HG02885 (cell line): Measurements from ENCODE around the gene MOB3B.
"Not testable (repeated sequence)": the region's sequence is repeated elsewhere in the genome, so short reads cannot be mapped to it uniquely, and the experiment has no call there.

Experiments
- ATAC-seq: cut with Tn5 transposase; IDR thresholded peaks from one replicate; pipeline ENCODE4 v1.9.1; 2021; ENCODE audit warnings: mild to moderate bottlenecking; ENCODE audit not compliant: unreplicated experiment, poor library complexity

The MOB3B gene

DNA sequence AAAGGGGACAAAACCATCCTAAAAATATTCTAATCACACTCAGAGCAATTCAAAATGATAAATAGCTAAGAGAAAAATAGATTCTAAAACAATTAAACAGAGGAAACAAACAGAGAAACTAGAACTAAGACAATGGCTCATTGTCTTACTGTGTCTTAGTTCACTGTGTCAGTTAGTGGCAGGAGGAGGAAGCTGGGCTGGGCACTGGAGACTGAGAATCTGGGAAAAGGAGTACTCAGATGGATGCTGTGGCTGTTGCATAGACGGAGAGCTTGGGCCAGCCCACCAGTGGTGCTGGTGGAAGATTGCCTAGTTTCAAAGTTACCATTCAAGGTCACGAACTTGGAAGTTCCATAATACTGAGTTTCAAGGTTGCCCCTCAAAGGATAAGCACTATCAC lies 100.2 kb downstream of the MOB3B start:
- ATAC-seq: no peak

DNA sequence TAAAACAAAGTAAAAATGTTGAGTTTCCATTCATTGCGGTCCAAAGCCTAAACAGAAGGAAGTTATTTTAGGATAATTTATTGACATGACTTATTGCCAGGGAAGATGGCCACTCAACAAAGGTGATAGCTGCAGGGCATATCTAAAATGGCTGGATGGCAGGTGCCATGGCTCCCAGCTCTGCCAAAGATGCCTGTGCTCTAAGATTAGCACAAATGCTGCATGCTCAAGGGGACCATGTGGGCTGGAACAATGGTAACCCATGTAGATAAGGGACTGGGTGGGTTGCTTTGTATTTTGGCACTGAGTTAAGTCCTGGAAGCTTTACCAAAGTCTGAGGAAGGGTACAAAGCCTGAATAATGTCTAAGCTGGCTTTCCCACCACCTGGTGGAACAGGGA lies 101.1 kb downstream of the MOB3B start:
- ATAC-seq: no peak

DNA sequence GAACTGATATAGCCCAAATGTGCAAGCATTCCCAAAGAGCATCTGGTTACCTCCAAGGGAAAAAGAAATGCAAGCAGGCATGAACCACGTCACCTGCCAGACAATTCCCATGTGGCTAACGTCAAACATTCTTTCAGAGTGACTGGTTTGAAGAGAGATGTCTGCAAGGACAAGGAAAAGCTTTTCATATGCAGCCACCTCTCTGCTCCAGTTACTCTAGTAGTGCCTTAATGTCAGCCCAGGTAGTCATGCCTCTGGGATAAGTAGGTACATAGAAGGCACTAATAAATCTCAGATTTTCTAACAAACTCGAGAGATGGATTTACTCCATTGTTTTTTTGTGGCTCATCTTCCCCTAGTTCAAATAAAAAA lies 102.4 kb downstream of the MOB3B start:
- ATAC-seq: no peak

DNA sequence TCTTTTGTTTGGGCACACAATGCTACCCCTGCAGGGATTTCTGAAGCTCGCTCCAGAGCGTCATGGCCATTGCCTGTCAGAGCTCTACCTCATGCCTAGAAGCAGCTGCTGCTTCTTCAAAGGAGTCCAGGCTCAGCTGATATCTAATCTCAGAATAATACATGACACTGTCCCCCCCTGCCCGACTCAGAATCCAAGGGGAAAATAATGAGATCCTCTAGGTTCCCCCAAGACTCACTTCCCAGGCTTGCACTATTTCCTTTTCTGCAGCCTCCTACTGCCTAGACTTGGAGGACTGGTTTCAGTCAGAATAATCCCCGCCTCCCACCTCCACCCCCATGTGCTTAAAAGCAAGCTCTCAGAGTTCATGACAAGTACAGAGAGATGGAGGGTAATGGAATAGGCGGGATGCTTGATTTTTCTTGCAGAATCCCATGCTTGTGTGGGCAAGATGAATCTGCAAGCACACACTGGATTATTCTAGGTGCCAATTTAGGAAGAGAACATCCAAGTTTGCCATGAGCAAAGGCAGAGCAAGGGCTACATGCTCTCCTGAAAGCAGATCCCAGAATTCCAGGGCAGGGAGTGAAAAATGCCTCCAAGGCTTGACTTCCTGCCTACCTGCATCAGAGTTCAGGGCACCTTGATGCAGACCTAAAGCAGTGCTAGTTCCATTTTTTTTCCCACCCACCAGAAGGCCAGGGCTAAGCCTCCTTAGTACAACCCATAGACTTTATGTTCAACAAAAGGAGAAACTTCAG lies 102.9 kb downstream of the MOB3B start:
- no peak for ATAC-seq

DNA sequence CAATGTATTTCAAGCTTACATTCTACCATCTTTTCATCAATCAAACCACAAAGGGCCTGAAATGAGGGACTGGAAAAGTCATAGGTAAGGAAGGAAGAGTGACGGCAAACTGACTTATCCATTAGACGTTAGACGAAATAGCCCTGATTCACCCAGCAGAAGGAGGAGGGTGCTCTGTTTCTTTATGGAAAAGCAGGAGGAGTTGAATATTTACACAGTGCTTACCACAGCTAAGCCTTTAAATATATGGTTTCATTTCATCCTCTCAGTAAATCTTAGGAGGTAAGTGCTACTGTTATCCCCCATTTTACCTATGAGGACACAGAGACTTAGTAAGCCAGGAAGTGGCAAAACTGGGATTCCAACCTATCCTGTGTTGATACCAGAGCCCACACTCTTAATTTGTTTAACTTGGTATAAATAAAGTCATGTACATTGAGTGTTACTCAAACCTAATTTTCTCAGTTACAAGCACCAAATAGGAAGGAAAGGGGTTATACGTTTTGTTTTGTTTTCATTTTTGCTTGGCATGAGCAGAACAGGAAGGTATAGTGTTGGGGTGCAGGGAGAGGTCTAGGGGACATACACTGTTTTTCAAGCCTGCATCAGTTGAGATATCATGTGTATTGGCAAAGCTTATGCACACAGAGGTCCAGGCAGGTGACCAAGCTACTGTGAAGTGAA lies 103.6 kb downstream of the MOB3B start:
- ATAC-seq: no peak

DNA sequence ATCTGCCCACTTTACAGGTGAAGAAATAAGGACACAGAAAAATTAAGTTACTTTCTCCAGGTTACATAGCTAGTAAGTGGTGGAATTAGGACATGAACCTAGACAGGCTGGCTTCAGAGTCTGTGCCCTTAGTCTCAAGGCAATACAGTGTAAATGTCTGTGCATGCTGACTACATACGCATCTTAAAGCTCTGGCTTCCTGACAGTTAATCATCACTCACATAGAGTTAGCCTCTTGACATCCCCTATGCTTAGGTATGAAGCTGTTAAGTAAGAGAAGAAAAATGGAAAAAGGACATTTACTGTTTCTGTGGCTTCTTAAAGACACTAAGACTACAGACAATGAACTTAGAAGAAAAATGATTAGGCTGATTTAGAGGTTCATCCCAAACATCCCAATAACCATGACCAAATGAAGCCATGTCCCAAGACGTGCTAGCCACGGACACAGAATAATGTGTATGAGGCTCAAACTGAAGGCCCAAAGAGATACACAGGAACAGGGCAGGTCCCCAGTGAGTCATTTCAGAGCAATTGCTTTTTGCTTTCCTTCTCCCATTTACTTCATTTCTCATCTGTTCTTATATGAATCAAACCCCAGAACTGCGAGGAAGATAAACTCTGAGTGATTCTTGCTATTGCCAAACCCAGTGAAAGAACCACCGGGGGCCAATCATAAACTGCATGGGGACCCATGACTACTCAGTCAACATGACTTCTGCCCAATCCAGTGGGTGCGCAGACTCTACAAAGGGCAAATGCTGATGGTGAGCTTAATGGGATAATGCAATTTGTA lies 105.5 kb downstream of the MOB3B start:
- ATAC-seq: no peak

DNA sequence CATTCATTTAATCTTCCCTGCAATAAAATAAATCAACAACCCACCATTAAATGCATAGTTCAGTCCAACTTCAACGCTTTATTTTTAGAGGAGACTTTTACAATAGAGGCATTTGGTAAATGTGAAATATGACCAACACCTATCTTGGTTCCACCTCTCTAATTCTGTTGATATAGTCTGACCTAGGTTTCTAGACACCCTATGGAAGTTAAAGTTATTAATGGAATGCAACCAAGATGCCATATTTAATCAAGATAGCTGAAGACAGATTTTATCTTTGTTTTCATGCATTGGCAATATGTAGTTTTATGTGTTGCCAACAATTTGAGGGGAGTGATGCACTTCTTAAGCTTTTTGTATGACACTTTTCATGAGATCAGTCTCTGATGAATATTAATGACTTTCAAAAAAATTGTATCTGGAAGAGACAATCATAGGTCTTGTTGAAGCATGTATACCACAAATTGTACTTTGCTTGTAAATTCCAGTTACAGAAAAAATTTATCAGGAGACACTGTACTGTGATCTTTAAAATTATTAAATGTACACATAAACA lies 107.3 kb downstream of the MOB3B start:
- ATAC-seq: no peak

DNA sequence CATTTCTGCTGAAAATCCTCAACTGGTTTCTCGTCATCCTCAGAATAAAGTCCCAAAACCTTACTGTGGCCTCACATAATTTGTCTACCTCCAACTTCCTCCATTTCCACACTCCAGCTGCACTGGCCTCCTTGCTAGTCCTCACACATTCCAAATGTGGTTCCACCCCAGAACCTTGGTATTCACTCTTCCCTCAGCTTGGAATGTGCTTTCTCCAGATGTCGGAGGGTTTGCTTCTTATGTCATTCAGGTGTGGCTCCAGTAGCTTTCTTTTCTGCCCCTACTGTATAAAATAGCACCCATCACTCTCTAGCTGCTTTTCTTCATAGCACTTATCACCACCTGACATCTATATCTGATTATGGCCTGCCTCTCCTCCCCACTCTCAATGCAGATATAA lies 108.0 kb downstream of the MOB3B start:
- ATAC-seq: no peak

DNA sequence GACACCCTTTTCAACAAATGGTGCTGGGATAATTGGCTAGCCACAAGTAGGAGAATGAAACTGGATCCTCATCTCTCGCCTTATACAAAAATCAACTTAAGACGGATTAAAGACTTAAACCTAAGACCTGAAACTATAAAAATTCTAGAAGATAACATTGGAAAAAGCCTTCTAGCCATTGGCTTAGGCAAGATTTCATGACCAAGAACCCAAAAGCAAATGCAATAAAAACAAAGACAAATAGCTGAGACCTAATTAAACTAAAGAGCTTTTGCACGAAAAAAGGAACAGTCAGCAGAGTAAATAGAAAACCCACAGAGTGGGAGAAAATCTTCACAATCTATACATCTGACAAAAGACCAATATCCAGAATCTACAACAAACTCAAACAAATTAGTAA lies 110.1 kb downstream of the MOB3B start:
- ATAC-seq: not testable (repeated sequence)

DNA sequence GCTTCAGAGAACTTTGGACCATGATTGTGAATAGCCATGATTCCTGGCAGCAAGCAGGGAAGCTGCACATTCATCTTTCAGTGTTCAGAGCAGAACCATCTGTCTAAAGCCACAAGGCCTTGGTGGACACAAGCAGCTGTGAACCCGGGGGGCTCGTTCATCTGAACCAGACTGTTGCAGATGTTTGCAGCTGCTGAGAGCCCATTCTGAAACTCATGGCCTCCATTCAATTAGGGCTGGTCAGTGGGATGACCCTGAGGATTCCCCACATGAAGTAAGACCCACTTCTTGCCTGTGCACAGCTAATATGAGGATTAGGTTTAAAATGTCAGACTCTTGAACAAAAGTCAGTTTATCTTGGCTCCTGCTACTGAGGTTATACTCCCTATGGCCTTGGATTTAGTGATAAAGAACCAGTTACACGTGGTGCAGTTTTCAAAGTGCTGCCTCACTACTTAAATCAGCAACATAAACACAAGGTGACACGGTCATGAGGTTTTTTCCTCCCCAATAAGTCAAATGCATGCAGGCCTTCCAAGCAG lies 115.3 kb downstream of the MOB3B start:
- ATAC-seq: no peak

DNA sequence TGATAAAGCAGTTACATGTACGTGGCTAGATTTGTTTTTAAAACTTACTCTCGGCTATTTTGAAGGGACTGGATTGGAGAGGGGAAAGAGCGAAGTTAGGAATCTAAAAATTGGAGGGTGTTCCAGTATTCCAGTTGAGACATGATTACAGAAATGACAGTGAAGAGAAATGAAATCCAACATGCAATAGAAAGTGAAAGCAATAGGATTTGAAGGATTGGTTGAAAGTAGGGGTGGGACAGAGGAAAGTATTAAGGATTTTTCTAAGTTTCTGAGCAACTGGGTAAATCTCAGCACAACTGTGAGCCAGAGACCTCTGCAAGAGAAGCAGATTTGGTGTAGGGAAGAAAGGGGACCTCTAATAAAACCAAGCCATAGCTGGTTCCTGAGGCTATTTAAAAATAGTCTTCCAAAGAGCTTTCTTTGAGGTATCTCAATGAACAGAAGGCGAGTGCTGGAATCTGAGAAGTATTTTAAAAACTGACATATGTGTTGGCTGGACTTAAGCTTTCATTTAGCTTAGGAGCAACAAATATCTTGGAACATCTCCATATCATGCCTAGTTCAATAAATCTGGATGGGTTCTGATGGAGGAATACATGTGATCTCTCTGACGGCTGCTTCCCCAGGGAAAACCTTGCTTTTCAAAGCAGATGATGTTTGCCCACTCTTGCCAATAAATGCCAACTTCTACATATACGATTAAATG lies 115.9 kb downstream of the MOB3B start:
- ATAC-seq: no peak

DNA sequence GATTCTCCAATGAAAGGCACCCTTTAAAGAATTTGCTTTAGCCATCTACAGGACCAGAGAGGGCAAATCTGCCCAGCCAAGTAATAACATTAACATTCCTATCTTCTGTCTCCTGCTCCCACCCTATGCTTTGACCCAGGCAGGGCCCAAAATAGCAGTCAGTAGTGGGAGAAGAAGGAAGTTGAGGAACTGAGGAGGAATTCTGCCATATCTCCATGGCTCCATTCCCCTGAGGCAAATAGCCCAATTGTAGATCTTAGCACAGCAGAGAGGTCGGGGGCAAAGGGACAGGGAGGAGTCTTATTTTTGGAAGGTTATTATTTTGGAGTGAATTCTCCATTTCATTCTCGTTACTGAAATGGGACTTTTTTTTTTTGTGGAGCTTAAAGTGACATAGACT lies 116.7 kb downstream of the MOB3B start:
- no peak for ATAC-seq

DNA sequence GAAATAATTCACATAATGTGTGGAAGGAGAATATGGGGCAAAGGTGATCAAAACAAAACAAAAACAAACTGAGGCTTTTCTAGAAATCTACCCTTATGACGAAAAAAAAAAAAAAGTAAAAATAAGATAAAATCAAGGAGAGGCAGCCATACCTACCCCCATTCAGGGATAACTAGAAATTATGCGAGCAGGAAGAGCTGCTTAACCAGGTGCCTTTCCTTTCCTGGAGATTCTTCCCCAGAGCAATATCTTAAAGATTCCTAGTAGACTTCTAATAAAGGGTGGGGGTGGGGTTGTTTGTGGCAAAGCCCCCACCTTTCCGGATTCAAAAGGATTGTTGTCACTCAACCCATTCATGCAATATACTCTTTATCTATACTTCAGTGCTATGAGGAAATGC lies 117.5 kb downstream of the MOB3B start:
- no peak for ATAC-seq

DNA sequence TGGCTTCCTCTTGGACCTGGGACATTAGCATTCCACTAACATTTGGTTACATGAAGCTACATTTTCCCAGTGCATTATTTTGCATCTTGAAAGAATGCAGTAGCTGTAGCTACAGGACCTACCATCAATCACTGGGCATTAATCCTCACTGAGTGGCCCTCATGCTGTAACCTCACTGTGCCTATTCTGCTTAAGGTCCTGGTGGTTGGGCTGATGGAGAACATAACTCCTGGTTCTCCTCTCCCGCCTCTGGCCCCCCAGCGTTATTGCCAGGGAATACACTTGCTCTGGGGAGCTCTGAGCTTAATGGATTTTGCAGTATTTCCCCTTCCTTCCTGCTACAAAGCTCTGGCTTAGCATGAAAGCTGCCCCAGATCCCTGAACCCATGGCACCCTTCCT lies 121.1 kb downstream of the MOB3B start:
- no peak for ATAC-seq

DNA sequence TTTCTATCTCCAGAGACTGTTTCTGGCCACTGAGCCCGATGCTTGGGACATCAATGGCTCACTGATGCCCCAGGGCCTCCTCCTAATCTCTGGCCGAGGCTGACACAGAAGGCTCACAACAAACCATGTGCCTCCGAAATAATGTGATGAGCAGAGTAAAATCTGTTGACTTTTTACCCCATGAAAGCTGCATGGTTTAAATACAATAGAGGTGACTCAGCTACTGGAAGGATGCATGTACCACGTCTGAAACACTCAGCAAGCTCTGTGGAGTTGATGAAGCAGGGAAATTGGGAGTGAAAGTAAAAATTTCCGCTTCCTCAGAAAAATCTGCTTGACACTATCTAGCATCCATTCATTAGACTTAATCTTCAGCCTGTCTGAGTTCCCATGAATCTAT lies 121.6 kb downstream of the MOB3B start:
- no peak for ATAC-seq

DNA sequence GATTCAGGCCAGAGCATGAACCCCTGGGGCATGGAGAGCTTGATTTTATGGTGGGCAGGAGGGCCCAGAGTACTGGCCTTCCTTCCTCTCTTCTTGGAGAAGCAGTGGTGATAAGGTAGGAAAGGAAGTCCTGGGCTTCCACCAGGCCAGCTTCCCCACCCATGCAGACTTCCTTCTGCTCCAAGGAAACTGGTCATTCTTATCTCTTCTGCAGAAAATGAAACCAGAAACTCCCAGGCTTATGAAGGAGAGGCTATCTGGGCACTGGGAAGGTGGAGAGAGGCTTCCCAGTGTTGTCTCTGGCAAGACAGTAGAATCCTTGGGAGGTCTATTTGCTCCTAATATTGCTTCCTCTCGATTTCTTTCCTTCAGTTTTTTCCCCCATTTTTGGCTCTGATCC lies 122.1 kb downstream of the MOB3B start:
- ATAC-seq: no peak

DNA sequence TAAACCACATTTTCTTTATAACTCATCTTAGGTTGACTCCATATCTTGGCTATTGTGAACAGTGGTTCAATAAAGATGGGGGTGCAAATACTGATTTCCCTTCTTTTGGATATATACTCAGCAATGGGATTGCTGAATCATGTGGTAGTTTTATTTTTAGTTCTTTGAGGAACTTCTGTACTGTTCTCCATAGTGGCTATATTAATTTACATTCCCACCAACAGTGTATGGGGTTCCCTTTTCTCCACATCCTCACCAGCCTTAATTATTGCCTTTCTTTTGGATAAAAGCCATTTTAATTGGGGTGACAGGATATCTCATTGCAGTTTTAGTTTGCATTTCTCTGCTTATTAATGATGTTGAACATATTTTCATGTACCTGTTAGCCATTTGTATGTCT lies 125.0 kb downstream of the MOB3B start:
- no peak for ATAC-seq

DNA sequence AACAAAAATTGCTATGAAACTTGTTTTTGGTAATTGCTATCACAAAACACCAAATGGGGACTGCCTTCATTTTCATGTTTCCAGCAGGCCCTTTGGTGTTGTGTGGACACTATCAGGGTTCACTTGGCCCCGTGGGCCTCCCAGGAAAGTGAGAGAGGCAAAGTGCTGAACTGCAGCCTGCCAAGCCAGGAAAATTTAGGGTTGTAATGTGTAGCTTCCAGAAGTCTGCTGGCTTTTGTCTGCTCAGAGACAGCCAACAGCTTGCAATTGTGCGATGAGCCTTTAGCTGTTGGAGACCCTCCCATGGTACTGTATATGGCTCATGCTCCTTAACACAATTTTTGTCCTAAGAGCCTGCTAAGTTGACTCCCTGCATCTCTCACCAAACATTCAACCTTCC lies 127.0 kb downstream of the MOB3B start:
- no peak for ATAC-seq

DNA sequence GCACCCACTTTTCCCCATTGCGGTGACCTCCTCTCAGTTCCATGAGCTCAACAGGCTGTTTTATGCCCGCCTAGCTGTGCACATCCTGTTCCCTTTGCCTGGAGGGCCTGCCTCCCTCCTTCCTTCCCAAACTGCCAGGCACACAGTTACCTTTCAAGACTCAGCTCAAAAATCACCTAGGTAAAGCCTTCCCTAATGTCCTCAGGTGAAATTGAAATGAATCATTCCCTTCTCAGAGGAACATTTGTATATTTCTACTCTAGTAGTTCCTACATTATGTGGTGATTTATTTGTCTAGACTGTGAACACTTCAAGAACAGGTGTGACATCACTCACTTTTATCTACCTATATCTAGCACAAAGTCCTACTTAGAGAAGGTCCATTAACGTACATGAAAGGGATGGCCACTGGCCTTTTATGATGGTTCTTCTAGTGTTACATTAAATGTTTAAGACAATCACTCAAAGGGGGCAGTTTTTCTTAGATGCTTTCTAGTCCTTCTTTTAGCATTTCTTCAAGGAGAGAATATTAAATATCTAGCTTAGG lies 129.2 kb downstream of the MOB3B start:
- ATAC-seq: no peak
